GM23338 (cell line): Measurements from ENCODE around the gene CHN2. TPM values are rescaled to one million over a fixed set of nuclear protein-coding genes. Genes with fewer than 3 reads are reported as not detected.

Source experiments
- ATAC-seq: fragments of 200-7000 bp; cut with Tn5 transposase; 3 replicates; pipeline ENCODE4 v1.9.1; 2020
- DNase-seq: peaks from one replicate; pipeline ENCODE4 v3.0.0-alpha.2; 2015; ENCODE audit warnings: low spot score
- H2AFZ ChIP-seq: fragments of 200-600 bp; sonication (generic); 2 replicates; pipeline ENCODE4 v1.8.0; 2016; ENCODE audit warnings: antibody characterized with exemption, mild to moderate bottlenecking, moderate library complexity
- H3F3A ChIP-seq: fragments of 200-600 bp; sonication (generic); replicated peaks from 2 replicates; pipeline ENCODE4 v1.8.0; 2017; ENCODE audit warnings: antibody characterized with exemption, mixed run types, low read depth
- H3K27ac ChIP-seq: fragments of 200-600 bp; sonication (generic); 2 replicates; pipeline ENCODE4 v1.6.1; 2016; ENCODE audit warnings: low read depth
- H3K27me3 ChIP-seq: fragments of 200-600 bp; sonication (generic); 2 replicates; pipeline ENCODE4 v1.8.0; 2016; ENCODE audit warnings: mild to moderate bottlenecking, mixed run types, moderate library complexity; ENCODE audit not compliant: insufficient read depth
- H3K36me3 ChIP-seq: fragments of 200-600 bp; sonication (generic); 2 replicates; pipeline ENCODE4 v1.8.0; 2016; ENCODE audit warnings: mild to moderate bottlenecking; ENCODE audit not compliant: insufficient read depth
- H3K4me1 ChIP-seq: fragments of 200-600 bp; sonication (generic); 2 replicates; pipeline ENCODE4 v1.8.0; 2016; ENCODE audit warnings: mild to moderate bottlenecking, moderate library complexity; ENCODE audit not compliant: insufficient read depth
- H3K4me2 ChIP-seq: fragments of 200-600 bp; sonication (generic); 2 replicates; pipeline ENCODE4 v1.7.1; 2017; ENCODE audit warnings: mixed run types
- H3K4me3 ChIP-seq: fragments of 200-600 bp; sonication (generic); 2 replicates; pipeline ENCODE4 v1.6.1; 2016; ENCODE audit warnings: mixed run types
- H3K79me2 ChIP-seq: fragments of 200-600 bp; sonication (generic); replicated peaks from 2 replicates; pipeline ENCODE4 v1.8.0; 2017; ENCODE audit warnings: mild to moderate bottlenecking; ENCODE audit not compliant: insufficient read depth
- H3K9me2 ChIP-seq: fragments of 200-600 bp; sonication (generic); 2 replicates; pipeline ENCODE4 v1.8.0; 2017; ENCODE audit not compliant: insufficient read depth
- H4K20me1 ChIP-seq: fragments of 200-600 bp; sonication (generic); replicated peaks from 2 replicates; pipeline ENCODE4 v1.8.0; 2017; ENCODE audit warnings: mild to moderate bottlenecking; ENCODE audit not compliant: insufficient read depth
- H3K27ac Mint-ChIP-seq: 2 replicates; pipeline ENCODE4 v1.8.0; 2020; ENCODE audit warnings: inconsistent platforms, mild to moderate bottlenecking, moderate library complexity, mixed read lengths
- H3K27me3 Mint-ChIP-seq: 3 replicates; pipeline ENCODE4 v1.8.0; 2022; ENCODE audit warnings: low read depth, mild to moderate bottlenecking, moderate library complexity, mixed read lengths, inconsistent platforms; ENCODE audit not compliant: insufficient read depth, poor library complexity
- H3K36me3 Mint-ChIP-seq: 3 replicates; pipeline ENCODE4 v1.8.0; 2021; ENCODE audit warnings: low read depth, mild to moderate bottlenecking, inconsistent platforms, moderate library complexity, mixed read lengths
- H3K4me1 Mint-ChIP-seq: 3 replicates; pipeline ENCODE4 v1.8.0; 2020; ENCODE audit warnings: mild to moderate bottlenecking, inconsistent platforms, mixed read lengths
- H3K4me3 Mint-ChIP-seq: 3 replicates; pipeline ENCODE4 v1.8.0; 2021; ENCODE audit warnings: moderate library complexity, mild to moderate bottlenecking, inconsistent platforms, mixed read lengths
- H3K9me3 Mint-ChIP-seq: 3 replicates; pipeline ENCODE4 v1.8.0; 2020; ENCODE audit warnings: moderate library complexity, mild to moderate bottlenecking, inconsistent platforms, mixed read lengths
- CREB1 ChIP-seq: fragments of 250-450 bp; sonication (Bioruptor Pico); IDR thresholded peaks from 2 replicates; pipeline ENCODE4 v1.5.0; 2020; ENCODE audit warnings: low read depth, mild to moderate bottlenecking, moderate library complexity
- CTCF ChIP-seq, 2 experiments: fragments of 200-600 bp in 1 of 2; sonication (generic) in 1 of 2; conservative IDR thresholded peaks; 2 replicates each; pipeline versions ENCODE4 v1.5.1 to v1.6.1; 2016 to 2017; ENCODE audit warnings: antibody characterized with exemption in 2 of 2, low read depth in 2 of 2, mild to moderate bottlenecking in 2 of 2, moderate library complexity in 1 of 2
- ETS1 ChIP-seq: IDR thresholded peaks from 2 replicates; pipeline ENCODE4 v1.6.1; 2016; ENCODE audit warnings: antibody characterized with exemption
- EZH2 ChIP-seq: fragments of 200-600 bp; sonication (generic); IDR thresholded peaks from one replicate; pipeline ENCODE4 v1.8.0; 2017; ENCODE audit warnings: antibody characterized with exemption, mild to moderate bottlenecking, low read depth; ENCODE audit not compliant: unreplicated experiment
- EZH2phosphoT487 ChIP-seq: fragments of 200-600 bp; sonication (generic); IDR thresholded peaks from one replicate; pipeline ENCODE4 v1.8.1; 2018; ENCODE audit warnings: antibody characterized with exemption; ENCODE audit not compliant: unreplicated experiment
- JUNB ChIP-seq: IDR thresholded peaks from one replicate; pipeline ENCODE4 v1.6.1; 2016; ENCODE audit warnings: antibody characterized with exemption; ENCODE audit not compliant: unreplicated experiment
- NANOG ChIP-seq: IDR thresholded peaks from 2 replicates; pipeline ENCODE4 v1.6.1; 2016; ENCODE audit warnings: antibody characterized with exemption, borderline replicate concordance
- POLR2AphosphoS5 ChIP-seq: IDR thresholded peaks from 2 replicates; pipeline ENCODE4 v1.6.1; 2016; ENCODE audit warnings: antibody characterized with exemption, low read depth
- REST ChIP-seq: IDR thresholded peaks from one replicate; pipeline ENCODE4 v1.6.1; 2018; ENCODE audit warnings: antibody characterized with exemption; ENCODE audit not compliant: unreplicated experiment
- STAT1 ChIP-seq: IDR thresholded peaks from one replicate; pipeline ENCODE4 v1.6.1; 2016; ENCODE audit warnings: antibody characterized with exemption; ENCODE audit not compliant: unreplicated experiment
- ZNF114 ChIP-seq: fragments of 250-450 bp; sonication (Bioruptor Pico); IDR thresholded peaks from 2 replicates; pipeline ENCODE4 v1.5.0; 2020; ENCODE audit warnings: mild to moderate bottlenecking, moderate library complexity
- ZNF331 ChIP-seq: fragments of 250-450 bp; sonication (Bioruptor Pico); IDR thresholded peaks from 2 replicates; pipeline ENCODE4 v1.5.0; 2020; ENCODE audit warnings: low read depth, mild to moderate bottlenecking, moderate library complexity
- ZNF462 ChIP-seq: fragments of 250-450 bp; sonication (Bioruptor Pico); IDR thresholded peaks from 2 replicates; pipeline ENCODE4 v1.5.0; 2020; ENCODE audit warnings: mild to moderate bottlenecking, moderate library complexity
- polyA plus RNA-seq: library from polyadenylated mRNA; unstranded; fragments of >200 nt; fragmentation: Nextera tagmentation; extraction: Ambion mirVana; gene quantifications from 2 replicates; pipeline ENCODE4 v1.2.1, GENCODE V29; 2016
- total RNA-seq: library from RNA; depleted of rRNA; stranded (reverse); fragments of >200 nt; shearing (Covaris generic); gene quantifications from 2 replicates; pipeline ENCODE4 v1.2.3, GENCODE V29; 2014

Gene CHN2
- total and polyA plus RNA-seq, 2 experiments from 2014 or later = 6.1 to 7.5 TPM

- Histone ChIP-seq H3K36me3 (no peaks in the 10 kb centered on the region; the same call in 1 of the 2 replicates), H3F3A (no peaks in the 10 kb centered on the region), H2AFZ (no peak overlapping the region), H3K4me1 (no peaks in the 10 kb centered on the region), H3K4me3 (no peak overlapping the region), H3K27ac (no peak overlapping the region), H3K27me3 (no peaks in the 10 kb centered on the region), H3K4me2 (no peak overlapping the region), H3K9me2 (no peaks in the 10 kb centered on the region), H3K79me2 (no peaks in the 10 kb centered on the region), H4K20me1 (no peaks in the 10 kb centered on the region)
- Mint-ChIP-seq H3K9me3 (no peaks in the 10 kb centered on the region), H3K27me3 (no peaks in the 10 kb centered on the region), H3K27ac (no peak overlapping the region), H3K36me3 (no peaks in the 10 kb centered on the region), H3K4me1 (peaks cover 4% of the 10 kb centered on the region; the same call in 1 of the 3 replicates), H3K4me3 (no peak overlapping the region)
- TF ChIP-seq ETS1 (no peak), ZNF331 (no peak), REST (no peak), ZNF114 (CRISPR knock-in tag) (no peak), STAT1 (no peak), EZH2 (no peak), CTCF (conservative IDR thresholded peaks at IDR 0.05; ENCODE audit: low read depth in 2 of 2) (no peak), JUNB (no peak), ZNF462 (CRISPR knock-in tag) (no peak), CREB1 (CRISPR knock-in tag) (no peak), NANOG (no peak), POLR2AphosphoS5 (no peak), EZH2phosphoT487 (no peak)
- DNase-seq (no peak), ATAC-seq (no peak)
These were observed 159.8 kb downstream of the CHN2 start for GRCh38 chr7:29354340-29354739.
